ENCODE data around the gene HGS. TPM values are rescaled to one million over a fixed set of nuclear protein-coding genes. Genes with fewer than 3 reads are reported as not detected.

HGS gene
- total and polyA plus RNA-seq, 2 donors (not counting 3 experiments of a cell fraction or from before 2014, with no cell fraction given) = 166 to 191 TPM

DNA sequence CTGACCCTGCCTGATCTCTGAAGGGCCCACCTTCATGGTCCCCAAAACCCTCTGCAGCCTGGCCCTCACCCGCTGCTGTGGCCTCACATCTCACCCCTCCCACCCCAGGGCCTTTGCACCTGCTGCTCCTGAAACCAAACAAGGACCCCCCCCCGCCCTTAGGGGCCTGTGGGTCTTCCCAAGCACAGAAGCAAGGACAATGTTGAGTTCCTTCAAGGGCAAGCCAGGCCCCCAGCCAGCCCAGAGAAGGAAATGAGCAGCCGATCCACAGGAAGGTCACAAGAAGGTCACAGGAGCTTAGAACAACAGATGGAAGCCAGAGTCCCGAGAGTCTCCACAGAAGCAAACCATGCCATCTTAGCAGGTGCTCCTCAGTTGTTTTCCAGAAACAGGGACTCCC lies 27.0 kb upstream of the HGS start:
- CTCF ChIA-PET = no interaction called here
- dilution Hi-C loops (cut with MboI; ENCODE audit: extremely low pct_ligation_motif_present, low sequenced_read_pairs) = no loop called here
- H3K36me3 ChIP-seq (ENCODE audit: control insufficient read depth in 2 of 2, extremely low read depth in 1 of 2, insufficient read depth in 2 of 2, low read length in 2 of 2) = no peaks in the 10 kb centered on the region

DNA sequence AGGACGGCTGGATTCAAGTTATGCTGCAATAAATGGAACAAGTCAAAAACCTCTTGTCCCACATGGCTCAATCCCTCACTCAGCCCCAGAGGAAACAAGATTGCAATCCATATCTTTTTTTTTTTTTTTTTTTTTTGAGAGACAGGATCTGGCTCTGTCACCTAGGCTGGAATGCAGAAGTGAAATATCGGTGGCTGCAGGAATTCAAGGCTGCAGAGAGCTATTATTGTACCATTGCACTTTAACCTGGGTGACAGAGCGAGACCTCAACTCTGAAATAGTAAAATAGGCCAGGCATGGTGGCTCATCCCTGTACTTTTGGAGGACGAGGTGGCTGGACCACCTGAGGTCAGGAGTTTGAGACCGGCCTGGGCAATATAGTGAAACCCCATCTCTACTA lies 24.8 kb upstream of the HGS start:
- H3K27me3 ChIP-seq (ENCODE audit: control insufficient read depth in 2 of 2, insufficient read depth in 2 of 2, low read length in 2 of 2) = no peaks in the 10 kb centered on the region
- no peak overlapping the region for H3K4me2 ChIP-seq (ENCODE audit: insufficient read depth, low read length)
- peaks cover 0 to under 1% of the 10 kb centered on the region in 2 experiments for H3K36me3 ChIP-seq (ENCODE audit: control insufficient read depth in 2 of 2, extremely low read depth in 1 of 2, insufficient read depth in 2 of 2, low read length in 2 of 2)
- no peak for TF ChIP-seq MYC (IDR thresholded peaks at IDR 0.05; ENCODE audit: low read depth, low read length)
- TF ChIP-seq POLR2A (IDR thresholded peaks at IDR 0.05; ENCODE audit: low read depth, low read length) = no peak
- no peak for TF ChIP-seq GATA2 (IDR thresholded peaks at IDR 0.05; ENCODE audit: insufficient read depth, insufficient read length, low read depth, low read length)
- TF ChIP-seq, protein P1, sequence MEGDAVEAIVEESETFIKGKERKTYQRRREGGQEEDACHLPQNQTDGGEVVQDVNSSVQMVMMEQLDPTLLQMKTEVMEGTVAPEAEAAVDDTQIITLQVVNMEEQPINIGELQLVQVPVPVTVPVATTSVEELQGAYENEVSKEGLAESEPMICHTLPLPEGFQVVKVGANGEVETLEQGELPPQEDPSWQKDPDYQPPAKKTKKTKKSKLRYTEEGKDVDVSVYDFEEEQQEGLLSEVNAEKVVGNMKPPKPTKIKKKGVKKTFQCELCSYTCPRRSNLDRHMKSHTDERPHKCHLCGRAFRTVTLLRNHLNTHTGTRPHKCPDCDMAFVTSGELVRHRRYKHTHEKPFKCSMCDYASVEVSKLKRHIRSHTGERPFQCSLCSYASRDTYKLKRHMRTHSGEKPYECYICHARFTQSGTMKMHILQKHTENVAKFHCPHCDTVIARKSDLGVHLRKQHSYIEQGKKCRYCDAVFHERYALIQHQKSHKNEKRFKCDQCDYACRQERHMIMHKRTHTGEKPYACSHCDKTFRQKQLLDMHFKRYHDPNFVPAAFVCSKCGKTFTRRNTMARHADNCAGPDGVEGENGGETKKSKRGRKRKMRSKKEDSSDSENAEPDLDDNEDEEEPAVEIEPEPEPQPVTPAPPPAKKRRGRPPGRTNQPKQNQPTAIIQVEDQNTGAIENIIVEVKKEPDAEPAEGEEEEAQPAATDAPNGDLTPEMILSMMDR (IDR thresholded peaks at IDR 0.05; ENCODE audit: extremely low read depth in 1 of 2, insufficient read depth in 1 of 2, low read depth in 1 of 2, low read length in 2 of 2) = no peak
- no peak for TF ChIP-seq EZH2 (IDR thresholded peaks at IDR 0.05; ENCODE audit: borderline replicate concordance, low read depth, low read length, severe bottlenecking)
- no peak for TF ChIP-seq POLR2AphosphoS5 (IDR thresholded peaks at IDR 0.05; ENCODE audit: insufficient read depth, low read depth, low read length)
- TF ChIP-seq JUN (IDR thresholded peaks at IDR 0.05; ENCODE audit: borderline replicate concordance, insufficient read depth, insufficient read length, low read depth) = no peak
- TF ChIP-seq FOS (IDR thresholded peaks at IDR 0.05; ENCODE audit: borderline replicate concordance, insufficient read depth, low read length) = no peak
- TF ChIP-seq, protein P2, sequence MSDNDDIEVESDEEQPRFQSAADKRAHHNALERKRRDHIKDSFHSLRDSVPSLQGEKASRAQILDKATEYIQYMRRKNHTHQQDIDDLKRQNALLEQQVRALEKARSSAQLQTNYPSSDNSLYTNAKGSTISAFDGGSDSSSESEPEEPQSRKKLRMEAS (IDR thresholded peaks at IDR 0.05; ENCODE audit: insufficient read depth, insufficient read length) = no peak
- dilution Hi-C loops (cut with MboI; ENCODE audit: extremely low pct_ligation_motif_present, low sequenced_read_pairs) = no loop called here
- no peak overlapping the region for H2AFZ ChIP-seq (ENCODE audit: low read depth, low read length)
- no peak for FAIRE-seq
- H3K9me1 ChIP-seq (replicated peaks; ENCODE audit: control insufficient read depth, extremely low read depth, insufficient read depth, low read length) = no peaks in the 10 kb centered on the region
- H3K9ac ChIP-seq (replicated peaks; ENCODE audit: extremely low read depth, insufficient read depth, low read length) = no peak overlapping the region
- peaks cover 9% of the 10 kb centered on the region for H3K4me1 ChIP-seq (ENCODE audit: control insufficient read depth, extremely low read depth, insufficient read depth, low read length)
- ChIA-PET POLR2A (interaction anchor here (0.6 kb wide), 1 partner anchor 9 kb away, joined by 3 read pairs; no protein-coding TSS in a partner anchor), CTCF (no interaction called here)
- H3K4me3 ChIP-seq (replicated peaks in 1 of 3; ENCODE audit: insufficient read depth in 1 of 3, low read depth in 1 of 3, low read length in 3 of 3) = no peak overlapping the region
- H3K27ac ChIP-seq (ENCODE audit: insufficient read depth, low read depth, low read length) = no peak overlapping the region
- H4K20me1 ChIP-seq (replicated peaks; ENCODE audit: control insufficient read depth, extremely low read depth, insufficient read depth, low read length) = no peaks in the 10 kb centered on the region
- no peaks in the 10 kb centered on the region for H3K79me2 ChIP-seq (ENCODE audit: control insufficient read depth, insufficient read depth, low read length)
- DNase-seq (ENCODE audit: low read depth, low spot score) = no peak
- intact Hi-C loops (cut with micrococcal nuclease) = no loop called here
- no TSS peak for BruUV-seq (replicated peaks)
- no peaks in the 10 kb centered on the region for H3K9me3 ChIP-seq (replicated peaks; ENCODE audit: control insufficient read depth, insufficient read depth, low read length)

More for the DNA sequence above, 27.0 kb upstream of the HGS start:
- no peaks in the 10 kb centered on the region for H4K20me1 ChIP-seq (replicated peaks; ENCODE audit: control insufficient read depth, extremely low read depth, insufficient read depth, low read length)
- H2AFZ ChIP-seq (ENCODE audit: low read depth, low read length) = peak overlapping the region; percentile 13
- no peak overlapping the region for H3K27ac ChIP-seq (ENCODE audit: insufficient read depth, low read depth, low read length)
- H3K27me3 ChIP-seq (ENCODE audit: control insufficient read depth in 2 of 2, insufficient read depth in 2 of 2, low read length in 2 of 2) = no peaks in the 10 kb centered on the region
- H3K79me2 ChIP-seq (ENCODE audit: control insufficient read depth, insufficient read depth, low read length) = no peaks in the 10 kb centered on the region
- DNase-seq (ENCODE audit: low read depth, low spot score) (peak; percentile 53), FAIRE-seq (peak; percentile 70)
- no peak overlapping the region for H3K4me3 ChIP-seq (replicated peaks in 1 of 3; ENCODE audit: insufficient read depth in 1 of 3, low read depth in 1 of 3, low read length in 3 of 3)
- H3K9me3 ChIP-seq (replicated peaks; ENCODE audit: control insufficient read depth, insufficient read depth, low read length) = no peaks in the 10 kb centered on the region
- BruUV-seq (replicated peaks) = no TSS peak
- POLR2A ChIA-PET = interaction anchor here (2.1 kb wide), 1 partner anchor 21 kb away, joined by 4 read pairs; no protein-coding TSS in a partner anchor
- TF ChIP-seq, protein P2 (IDR thresholded peaks at IDR 0.05; ENCODE audit: insufficient read depth, insufficient read length) = no peak
- TF ChIP-seq POLR2A (IDR thresholded peaks at IDR 0.05; ENCODE audit: low read depth, low read length) = no peak
- H3K4me2 ChIP-seq (ENCODE audit: insufficient read depth, low read length) = no peak overlapping the region
- intact Hi-C loops (cut with micrococcal nuclease) = no loop called here
- H3K9ac ChIP-seq (replicated peaks; ENCODE audit: extremely low read depth, insufficient read depth, low read length) = no peak overlapping the region
- no peaks in the 10 kb centered on the region for H3K9me1 ChIP-seq (replicated peaks; ENCODE audit: control insufficient read depth, extremely low read depth, insufficient read depth, low read length)
- peaks cover 9% of the 10 kb centered on the region for H3K4me1 ChIP-seq (ENCODE audit: control insufficient read depth, extremely low read depth, insufficient read depth, low read length)

Measured in endothelial cell of umbilical vein (primary cell).